Activated naive CD8-positive, alpha-beta T cell treated with anti-CD3 and anti-CD28 coated beads, Interleukin-2, amount 10 ng/mL, durations not matched to agents 7 days and 5 days (primary cell): ENCODE data around the gene PATJ. TPM values are rescaled to one million over a fixed set of nuclear protein-coding genes. Genes with fewer than 3 reads are reported as not detected.
"Not testable (repeated sequence)": the region's sequence is repeated elsewhere in the genome, so short reads cannot be mapped to it uniquely, and the experiment has no call there.

Experiments
- ATAC-seq: fragments of 150-1000 bp; cut with Tn5 transposase; one replicate; pipeline ENCODE4 v1.10.0; 2021; ENCODE audit warnings: low read depth, moderate library complexity
- POLR2A ChIA-PET: fragments of 350-600 bp; sonication (Branson Sonifier 250); formaldehyde crosslinking; loops from one replicate; lab custom pipeline; 2021; ENCODE audit warnings: antibody characterized with exemption; lab: Charles Lee
- DNase-seq: peaks from one replicate; pipeline ENCODE4 v3.0.0; 2021
- H3K27ac Mint-ChIP-seq: one replicate; pipeline ENCODE4 v1.8.0; 2022; ENCODE audit warnings: mild to moderate bottlenecking, mixed read lengths
- H3K27me3 Mint-ChIP-seq: one replicate; pipeline ENCODE4 v1.8.0; 2022; ENCODE audit warnings: mild to moderate bottlenecking, moderate library complexity, mixed read lengths
- H3K36me3 Mint-ChIP-seq: one replicate; pipeline ENCODE4 v1.8.0; 2021; ENCODE audit warnings: mild to moderate bottlenecking, mixed read lengths
- H3K4me1 Mint-ChIP-seq: one replicate; pipeline ENCODE4 v1.8.0; 2021; ENCODE audit warnings: mixed read lengths
- H3K4me3 Mint-ChIP-seq: one replicate; pipeline ENCODE4 v1.8.0; 2022; ENCODE audit warnings: mild to moderate bottlenecking, moderate library complexity, mixed read lengths
- H3K9me3 Mint-ChIP-seq: one replicate; pipeline ENCODE4 v1.8.0; 2021; ENCODE audit warnings: mixed read lengths
- total RNA-seq, 2 experiments: library from RNA; stranded (reverse); gene quantifications; one replicate each; pipeline ENCODE4 v1.2.3, GENCODE V29; 2021

PATJ gene
- total RNA-seq, result 10 to 100 TPM; 24.5 to 27.2 TPM

- H3K4me3 Mint-ChIP-seq, result peak within 1 kb of the TSS; percentile 96
- peak within 1 kb of the TSS; percentile 94 for H3K27ac Mint-ChIP-seq
- DNase-seq, result peak; percentile 77
- H3K36me3 Mint-ChIP-seq, result peaks cover 1% of the 10 kb centered on the region
- peaks cover 13% of the 10 kb centered on the region for H3K4me1 Mint-ChIP-seq
- POLR2A ChIA-PET, result interaction anchor here (0.6 to 3.0 kb wide), 2 partner anchors 9 to 17 kb away, joined by 3 to 14 read pairs; partner anchors contain the start of gene TM2D1
- no peaks in the 10 kb centered on the region for H3K27me3 Mint-ChIP-seq
- H3K9me3 Mint-ChIP-seq, result no peaks in the 10 kb centered on the region
- ATAC-seq, result peak; percentile 87
These were observed at the start of gene PATJ for GRCh38 chr1:61741711-61742619. TSS of gene PATJ (plus strand) at chr1:61742480. CDS start at chr1:61762893, 20,413 bp downstream.

- Mint-ChIP-seq H3K4me3 (no peak overlapping the region), H3K27me3 (no peaks in the 10 kb centered on the region), H3K27ac (no peak overlapping the region), H3K36me3 (peaks cover 43% of the 10 kb centered on the region), H3K9me3 (no peaks in the 10 kb centered on the region), H3K4me1 (peaks cover 1% of the 10 kb centered on the region)
- DNase-seq, result no peak
- POLR2A ChIA-PET, result no interaction called here
- no peak for ATAC-seq
These were observed 42.1 kb upstream of the PATJ start for GRCh38 chr1:61699911-61700851.

- no peaks in the 10 kb centered on the region for H3K27me3 Mint-ChIP-seq
- DNase-seq, result no peak
- ATAC-seq, result no peak
- H3K9me3 Mint-ChIP-seq, result no peaks in the 10 kb centered on the region
- H3K27ac Mint-ChIP-seq, result no peak overlapping the region
- peaks cover 28% of the 10 kb centered on the region for H3K36me3 Mint-ChIP-seq
- POLR2A ChIA-PET, result no interaction called here
- no peak overlapping the region for H3K4me3 Mint-ChIP-seq
- no peaks in the 10 kb centered on the region for H3K4me1 Mint-ChIP-seq
These were observed 33.0 kb upstream of the PATJ start for GRCh38 chr1:61708953-61709907.

GRCh38 chr1:61709908-61710289, 32.4 kb upstream of the PATJ start:
- POLR2A ChIA-PET, result no interaction called here
- no peak overlapping the region for H3K4me3 Mint-ChIP-seq
- H3K27ac Mint-ChIP-seq, result no peak overlapping the region
- H3K9me3 Mint-ChIP-seq, result no peaks in the 10 kb centered on the region
- no peaks in the 10 kb centered on the region for H3K4me1 Mint-ChIP-seq
- DNase-seq (no peak), ATAC-seq (no peak)
- H3K27me3 Mint-ChIP-seq, result no peaks in the 10 kb centered on the region
- H3K36me3 Mint-ChIP-seq, result peaks cover 29% of the 10 kb centered on the region

GRCh38 chr1:61711257-61711656, 31.0 kb upstream of the PATJ start:
- H3K9me3 Mint-ChIP-seq, H3K27me3 Mint-ChIP-seq, H3K4me3 Mint-ChIP-seq, H3K4me1 Mint-ChIP-seq, H3K27ac Mint-ChIP-seq, ATAC-seq, DNase-seq, POLR2A ChIA-PET: not testable (repeated sequence)
- peaks cover 24% of the 10 kb centered on the region for H3K36me3 Mint-ChIP-seq

GRCh38 chr1:61711969-61712368, 30.3 kb upstream of the PATJ start:
- no peak overlapping the region for H3K4me3 Mint-ChIP-seq
- ATAC-seq, result no peak
- DNase-seq, result no peak
- H3K9me3 Mint-ChIP-seq, result no peaks in the 10 kb centered on the region
- POLR2A ChIA-PET, result no interaction called here
- no peak overlapping the region for H3K27ac Mint-ChIP-seq
- peaks cover 24% of the 10 kb centered on the region for H3K36me3 Mint-ChIP-seq
- no peaks in the 10 kb centered on the region for H3K27me3 Mint-ChIP-seq
- no peaks in the 10 kb centered on the region for H3K4me1 Mint-ChIP-seq

- ATAC-seq, DNase-seq, H3K27me3 Mint-ChIP-seq, H3K27ac Mint-ChIP-seq, POLR2A ChIA-PET, H3K9me3 Mint-ChIP-seq, H3K4me3 Mint-ChIP-seq: not testable (repeated sequence)
- H3K36me3 Mint-ChIP-seq, result peaks cover 11% of the 10 kb centered on the region
- peaks cover 18% of the 10 kb centered on the region for H3K4me1 Mint-ChIP-seq
These were observed 23.1 kb upstream of the PATJ start for GRCh38 chr1:61718996-61719663.

GRCh38 chr1:61724506-61724812, 17.8 kb upstream of the PATJ start:
- POLR2A ChIA-PET, result interaction anchor here (1.2 kb wide), 1 partner anchor 218 kb away, joined by 3 read pairs; no protein-coding TSS in a partner anchor
- H3K36me3 Mint-ChIP-seq, result peaks cover 7% of the 10 kb centered on the region
- ATAC-seq (no peak), DNase-seq (no peak)
- no peaks in the 10 kb centered on the region for H3K9me3 Mint-ChIP-seq
- H3K4me1 Mint-ChIP-seq, result peaks cover 16% of the 10 kb centered on the region
- peak overlapping the region; percentile 91 for H3K4me3 Mint-ChIP-seq
- no peaks in the 10 kb centered on the region for H3K27me3 Mint-ChIP-seq
- H3K27ac Mint-ChIP-seq, result peak overlapping the region; percentile 96

GRCh38 chr1:61724813-61725694, 17.2 kb upstream of the PATJ start, which contains the start of gene TM2D1:
TSS of gene TM2D1 (minus strand) at chr1:61725141. CDS start at chr1:61725120, 21 bp downstream.
- H3K27ac Mint-ChIP-seq, result peak within 1 kb of the TSS; percentile 96
- POLR2A ChIA-PET, result interaction anchor here (0.6 to 1.2 kb wide), 6 partner anchors 10 to 648 kb away, joined by 3 to 14 read pairs (median 4); partner anchors contain the start of gene PATJ
- DNase-seq, result peak; percentile 91
- peak; percentile 94 for ATAC-seq
- no peaks in the 10 kb centered on the region for H3K9me3 Mint-ChIP-seq
- H3K36me3 Mint-ChIP-seq, result peaks cover 7% of the 10 kb centered on the region
- H3K27me3 Mint-ChIP-seq, result no peaks in the 10 kb centered on the region
- H3K4me3 Mint-ChIP-seq, result peak within 1 kb of the TSS; percentile 91
- H3K4me1 Mint-ChIP-seq, result peaks cover 16% of the 10 kb centered on the region

- no peaks in the 10 kb centered on the region for H3K9me3 Mint-ChIP-seq
- peaks cover 7% of the 10 kb centered on the region for H3K36me3 Mint-ChIP-seq
- ATAC-seq, result no peak
- H3K27ac Mint-ChIP-seq, result no peak overlapping the region
- H3K4me3 Mint-ChIP-seq, result no peak overlapping the region
- no peak for DNase-seq
- H3K4me1 Mint-ChIP-seq, result peaks cover 11% of the 10 kb centered on the region
- POLR2A ChIA-PET, result no interaction called here
- no peaks in the 10 kb centered on the region for H3K27me3 Mint-ChIP-seq
These were observed 14.7 kb upstream of the PATJ start for GRCh38 chr1:61727544-61727943.

- H3K9me3 Mint-ChIP-seq, H3K4me1 Mint-ChIP-seq, H3K27ac Mint-ChIP-seq, ATAC-seq, H3K36me3 Mint-ChIP-seq, POLR2A ChIA-PET, H3K4me3 Mint-ChIP-seq, DNase-seq, H3K27me3 Mint-ChIP-seq: not testable (repeated sequence)
These were observed 11.6 kb upstream of the PATJ start for GRCh38 chr1:61730679-61731078.
